CD4-positive, alpha-beta T cell treated with Interferon gamma for 1 hour (primary cell): Measurements from ENCODE around the gene AUH.

Source experiments
- DNase-seq: peaks from one replicate; pipeline ENCODE4 v3.0.0-alpha.2; 2020

The AUH gene

GRCh38 chr9:91243029-91243428 lies 118.7 kb downstream of the AUH start:
- no peak for DNase-seq

- no peak for DNase-seq
Observed at GRCh38 chr9:91241909-91242308, 119.8 kb downstream of the AUH start.

- no peak for DNase-seq
Observed at GRCh38 chr9:91240596-91241165, 121.0 kb downstream of the AUH start.

GRCh38 chr9:91239367-91240111 lies 122.2 kb downstream of the AUH start:
- DNase-seq: no peak

GRCh38 chr9:91234523-91234922 lies 127.2 kb downstream of the AUH start:
- DNase-seq: no peak

- no peak for DNase-seq
Observed at GRCh38 chr9:91231619-91232018, 130.1 kb downstream of the AUH start.

GRCh38 chr9:91223000-91223399 lies 138.7 kb downstream of the AUH start:
- DNase-seq: no peak

- DNase-seq: no peak
Observed at GRCh38 chr9:91222457-91222856, 139.3 kb downstream of the AUH start.

GRCh38 chr9:91221332-91221731 lies 140.4 kb downstream of the AUH start:
- DNase-seq: no peak

GRCh38 chr9:91220491-91221135 lies 141.1 kb downstream of the AUH start:
- no peak for DNase-seq

GRCh38 chr9:91220021-91220420 lies 141.7 kb downstream of the AUH start:
- no peak for DNase-seq

GRCh38 chr9:91219557-91219956 lies 142.2 kb downstream of the AUH start:
- DNase-seq: no peak

- DNase-seq: no peak
Observed at GRCh38 chr9:91217388-91217787, 144.3 kb downstream of the AUH start.

GRCh38 chr9:91214867-91215266 lies 146.9 kb downstream of the AUH start:
- DNase-seq: no peak

GRCh38 chr9:91214086-91214485 lies 147.6 kb downstream of the AUH start:
- DNase-seq: no peak

- DNase-seq: no peak
Observed at GRCh38 chr9:91212596-91213243, 149.0 kb downstream of the AUH start.

- no peak for DNase-seq
Observed at GRCh38 chr9:91211919-91212318, 149.8 kb downstream of the AUH start.

GRCh38 chr9:91211414-91211813 lies 150.3 kb downstream of the AUH start:
- DNase-seq: no peak

GRCh38 chr9:91210318-91210717 lies 151.4 kb downstream of the AUH start:
- no peak for DNase-seq

- peak; percentile 14 for DNase-seq
Observed at GRCh38 chr9:91208837-91209236, 152.9 kb downstream of the AUH start.

GRCh38 chr9:91208419-91208745 lies 153.3 kb downstream of the AUH start:
- DNase-seq: no peak

GRCh38 chr9:91207729-91208418 lies 153.8 kb downstream of the AUH start:
- no peak for DNase-seq

GRCh38 chr9:91207397-91207728 lies 154.4 kb downstream of the AUH start:
- DNase-seq: no peak

GRCh38 chr9:91206806-91207205 lies 154.9 kb downstream of the AUH start:
- no peak for DNase-seq
